Loucy (cell line): ENCODE data around the gene MICU1.

ENCODE experiments used
- EZH2phosphoT487 ChIP-seq: fragments of 200-600 bp; IDR thresholded peaks from 2 replicates; pipeline ENCODE4 v1.6.1; 2018; ENCODE audit warnings: antibody characterized with exemption, mild to moderate bottlenecking, moderate library complexity, borderline replicate concordance
- TF ChIP-seq, protein P1 (sequence below): fragments of 200-600 bp; sonication (generic); conservative IDR thresholded peaks from 2 replicates; pipeline ENCODE4 v1.5.1; 2014; ENCODE audit warnings: mild to moderate bottlenecking, antibody characterized with exemption, low read length

DNA sequence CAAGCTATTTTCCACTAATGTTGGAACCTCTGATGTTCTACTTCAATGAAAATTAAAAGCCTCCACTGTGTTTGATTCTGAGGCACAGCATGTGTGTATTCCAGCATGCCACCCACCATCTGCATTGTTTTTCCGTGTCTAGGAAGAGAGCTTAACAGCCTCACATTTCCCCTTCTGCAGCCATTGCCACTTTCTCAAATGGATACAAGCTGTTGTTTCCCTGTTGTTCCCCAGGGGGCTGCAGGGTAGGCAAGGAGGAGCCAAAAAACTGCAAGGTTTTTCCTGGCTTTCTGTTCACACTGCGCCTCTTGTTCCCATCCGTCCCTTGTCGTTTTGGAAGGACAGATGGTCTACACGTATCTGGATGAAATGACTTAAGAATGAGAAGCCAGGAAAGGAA is 198.9 kb downstream of the MICU1 start:
- TF ChIP-seq, protein P1, sequence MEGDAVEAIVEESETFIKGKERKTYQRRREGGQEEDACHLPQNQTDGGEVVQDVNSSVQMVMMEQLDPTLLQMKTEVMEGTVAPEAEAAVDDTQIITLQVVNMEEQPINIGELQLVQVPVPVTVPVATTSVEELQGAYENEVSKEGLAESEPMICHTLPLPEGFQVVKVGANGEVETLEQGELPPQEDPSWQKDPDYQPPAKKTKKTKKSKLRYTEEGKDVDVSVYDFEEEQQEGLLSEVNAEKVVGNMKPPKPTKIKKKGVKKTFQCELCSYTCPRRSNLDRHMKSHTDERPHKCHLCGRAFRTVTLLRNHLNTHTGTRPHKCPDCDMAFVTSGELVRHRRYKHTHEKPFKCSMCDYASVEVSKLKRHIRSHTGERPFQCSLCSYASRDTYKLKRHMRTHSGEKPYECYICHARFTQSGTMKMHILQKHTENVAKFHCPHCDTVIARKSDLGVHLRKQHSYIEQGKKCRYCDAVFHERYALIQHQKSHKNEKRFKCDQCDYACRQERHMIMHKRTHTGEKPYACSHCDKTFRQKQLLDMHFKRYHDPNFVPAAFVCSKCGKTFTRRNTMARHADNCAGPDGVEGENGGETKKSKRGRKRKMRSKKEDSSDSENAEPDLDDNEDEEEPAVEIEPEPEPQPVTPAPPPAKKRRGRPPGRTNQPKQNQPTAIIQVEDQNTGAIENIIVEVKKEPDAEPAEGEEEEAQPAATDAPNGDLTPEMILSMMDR, result no peak
- no peak for TF ChIP-seq EZH2phosphoT487
